Upper lobe of left lung (tissue), 4 donors: ENCODE measurements around the gene GARNL3.

Experiments used
- CTCF ChIP-seq, 6 experiments: fragments of 450-650 bp in 4 of 6; fragments of 200-600 bp in 2 of 6; sonication (generic) in 2 of 6; IDR thresholded peaks; one replicate each; pipeline ENCODE4 v1.5.1; 2016 to 2019; ENCODE audit warnings: antibody characterized with exemption in 6 of 6
- POLR2AphosphoS5 ChIP-seq, 2 donors: sonication (generic); formaldehyde crosslinking; IDR thresholded peaks; one replicate each; pipeline ENCODE4 v1.5.1; 2017; ENCODE audit warnings: antibody characterized with exemption in 2 of 2

- TF ChIP-seq CTCF (IDR thresholded peaks at IDR 0.05) (no peak), POLR2AphosphoS5 (IDR thresholded peaks at IDR 0.05) (no peak)
Observed at GRCh38 chr9:127295005-127295404, 30.4 kb downstream of the GARNL3 start.
